ENCODE measurements around the gene GRM8.

DNA sequence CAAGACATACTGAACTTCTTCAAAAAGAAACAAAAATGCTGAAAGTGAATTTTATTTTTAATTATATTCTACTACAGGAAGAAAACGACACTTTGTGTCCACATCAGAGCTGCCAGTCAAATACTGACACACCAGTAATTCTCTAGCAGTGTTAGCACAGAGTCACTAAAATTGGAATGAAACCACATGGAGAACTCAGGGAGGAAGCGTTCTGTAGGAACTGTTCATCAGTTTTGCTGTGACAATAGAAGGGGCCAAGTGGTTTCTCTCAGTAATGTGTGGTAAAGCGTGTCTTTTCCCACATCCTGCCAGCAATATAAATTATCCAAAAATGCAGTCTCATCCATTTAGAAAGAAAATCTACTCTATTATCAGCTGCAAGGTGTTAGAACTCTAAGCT lies 683.3 kb downstream of the GRM8 start:
- TF ChIP-seq EZH2 (IDR thresholded peaks at IDR 0.05; ENCODE audit: low read length): no peak
- TF ChIP-seq, protein P1, sequence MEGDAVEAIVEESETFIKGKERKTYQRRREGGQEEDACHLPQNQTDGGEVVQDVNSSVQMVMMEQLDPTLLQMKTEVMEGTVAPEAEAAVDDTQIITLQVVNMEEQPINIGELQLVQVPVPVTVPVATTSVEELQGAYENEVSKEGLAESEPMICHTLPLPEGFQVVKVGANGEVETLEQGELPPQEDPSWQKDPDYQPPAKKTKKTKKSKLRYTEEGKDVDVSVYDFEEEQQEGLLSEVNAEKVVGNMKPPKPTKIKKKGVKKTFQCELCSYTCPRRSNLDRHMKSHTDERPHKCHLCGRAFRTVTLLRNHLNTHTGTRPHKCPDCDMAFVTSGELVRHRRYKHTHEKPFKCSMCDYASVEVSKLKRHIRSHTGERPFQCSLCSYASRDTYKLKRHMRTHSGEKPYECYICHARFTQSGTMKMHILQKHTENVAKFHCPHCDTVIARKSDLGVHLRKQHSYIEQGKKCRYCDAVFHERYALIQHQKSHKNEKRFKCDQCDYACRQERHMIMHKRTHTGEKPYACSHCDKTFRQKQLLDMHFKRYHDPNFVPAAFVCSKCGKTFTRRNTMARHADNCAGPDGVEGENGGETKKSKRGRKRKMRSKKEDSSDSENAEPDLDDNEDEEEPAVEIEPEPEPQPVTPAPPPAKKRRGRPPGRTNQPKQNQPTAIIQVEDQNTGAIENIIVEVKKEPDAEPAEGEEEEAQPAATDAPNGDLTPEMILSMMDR (optimal IDR thresholded peaks at IDR 0.05 in 1 of 3, IDR thresholded peaks at IDR 0.05 in 1 of 3, conservative IDR thresholded peaks at IDR 0.05 in 1 of 3; ENCODE audit: extremely low read depth in 1 of 3, insufficient read depth in 2 of 3, low read length in 3 of 3): no peak
